Activated naive CD4-positive, alpha-beta T cell treated with anti-CD3 and anti-CD28 coated beads, Interleukin-2, amount 10 ng/mL, durations not matched to agents 7 days and 5 days (primary cell): ENCODE data around the gene PDE6D.

Experiments
- CTCF ChIA-PET: fragments of 350-600 bp; sonication (Branson Sonifier 250); formaldehyde crosslinking; loops from one replicate; lab custom pipeline; 2021; ENCODE audit warnings: antibody characterized with exemption; lab: Charles Lee
- DNase-seq: peaks from one replicate; pipeline ENCODE4 v3.0.0-alpha.2; 2020
- H3K27ac Mint-ChIP-seq: one replicate; pipeline ENCODE4 v1.8.0; 2021; ENCODE audit warnings: mild to moderate bottlenecking, moderate library complexity, mixed read lengths
- H3K27me3 Mint-ChIP-seq: one replicate; pipeline ENCODE4 v1.8.0; 2021; ENCODE audit warnings: mild to moderate bottlenecking, mixed read lengths
- H3K36me3 Mint-ChIP-seq: one replicate; pipeline ENCODE4 v1.8.0; 2021; ENCODE audit warnings: mixed read lengths
- H3K4me1 Mint-ChIP-seq: one replicate; pipeline ENCODE4 v1.8.0; 2021; ENCODE audit warnings: mixed read lengths
- H3K4me3 Mint-ChIP-seq: one replicate; pipeline ENCODE4 v1.8.0; 2021; ENCODE audit warnings: mild to moderate bottlenecking, moderate library complexity, mixed read lengths
- H3K9me3 Mint-ChIP-seq: one replicate; pipeline ENCODE4 v1.8.0; 2021; ENCODE audit warnings: mixed read lengths

The PDE6D gene

DNA sequence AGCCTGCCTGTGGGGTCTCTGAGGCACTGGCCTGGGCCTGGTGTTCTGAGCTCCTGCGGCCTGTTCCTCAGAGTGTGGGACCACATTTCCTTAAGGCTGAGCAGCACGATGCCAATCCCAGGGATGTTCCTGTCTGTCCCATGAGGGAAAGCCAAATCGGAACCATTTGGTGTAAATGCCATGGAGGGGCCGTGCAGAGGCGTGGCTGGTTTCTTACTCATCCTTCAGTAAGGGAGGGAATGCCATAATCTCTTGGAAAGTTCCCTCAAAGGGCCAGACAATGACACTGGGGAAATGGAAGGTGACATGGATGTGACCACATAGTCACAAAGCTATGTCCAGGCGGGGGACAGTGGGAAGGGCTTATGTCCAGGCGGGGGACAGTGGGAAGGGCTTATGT lies 87.1 kb downstream of the PDE6D start:
- Mint-ChIP-seq H3K4me3 (no peak overlapping the region), H3K36me3 (no peaks in the 10 kb centered on the region), H3K27ac (no peak overlapping the region), H3K27me3 (peaks cover 52% of the 10 kb centered on the region), H3K4me1 (no peaks in the 10 kb centered on the region), H3K9me3 (no peaks in the 10 kb centered on the region)
- CTCF ChIA-PET = interaction anchor here (1.2 to 3.6 kb wide), 3 partner anchors 12 to 22 kb away, joined by 7 to 14 read pairs (median 8); no protein-coding TSS in a partner anchor
- no peak for DNase-seq

DNA sequence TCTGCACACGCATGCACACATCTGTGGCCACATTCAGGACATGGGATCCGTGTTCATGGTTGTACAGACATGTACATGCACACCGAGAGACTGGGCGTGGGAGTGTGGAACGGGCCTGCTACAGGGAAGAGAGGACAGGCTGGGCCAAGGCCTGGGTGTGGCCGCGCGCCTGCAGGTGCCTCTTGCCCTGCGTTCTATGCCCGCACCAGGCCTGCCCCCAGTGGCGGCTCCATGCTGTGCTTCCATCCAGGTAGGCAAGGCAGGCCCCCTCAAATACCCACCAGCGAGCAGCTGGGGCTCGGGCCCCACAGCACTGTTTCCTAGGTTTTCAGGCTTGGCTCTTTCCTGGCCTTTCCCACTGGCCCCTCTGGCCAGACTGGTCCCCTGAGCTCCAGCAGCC lies 88.2 kb downstream of the PDE6D start:
- CTCF ChIA-PET = interaction anchor here (1.0 to 3.6 kb wide), 3 partner anchors 15 to 91 kb away, joined by 4 to 14 read pairs (median 8); no protein-coding TSS in a partner anchor
- H3K9me3 Mint-ChIP-seq = no peaks in the 10 kb centered on the region
- peaks cover 52% of the 10 kb centered on the region for H3K27me3 Mint-ChIP-seq
- no peaks in the 10 kb centered on the region for H3K36me3 Mint-ChIP-seq
- no peak overlapping the region for H3K4me3 Mint-ChIP-seq
- peaks cover under 1% of the 10 kb centered on the region for H3K4me1 Mint-ChIP-seq
- DNase-seq = no peak
- no peak overlapping the region for H3K27ac Mint-ChIP-seq

DNA sequence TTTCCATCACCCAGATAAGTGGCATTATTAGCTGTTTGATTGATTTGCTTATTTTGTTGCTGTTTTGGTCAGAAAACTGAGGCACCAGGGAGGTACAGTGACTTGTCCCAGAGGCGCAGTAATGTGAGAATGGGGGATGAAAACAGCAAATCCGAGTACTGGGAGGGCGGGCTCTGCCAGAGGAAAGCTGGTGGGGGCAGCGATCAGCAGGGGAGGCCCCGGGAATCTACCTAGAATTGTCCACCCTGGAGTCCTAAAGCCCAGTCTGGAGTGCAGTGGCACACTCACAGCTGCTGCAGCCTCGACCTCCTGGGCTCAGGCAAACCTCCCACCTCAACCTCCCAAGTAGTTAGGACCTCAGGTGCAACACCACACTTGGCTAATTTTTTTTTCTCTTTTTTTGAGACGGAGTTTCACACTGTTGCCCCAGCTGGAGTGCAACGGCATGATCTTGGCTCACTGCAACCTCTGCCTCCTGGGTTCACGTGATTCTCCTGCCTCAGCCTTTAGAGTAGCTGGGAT lies 89.8 kb downstream of the PDE6D start:
- Mint-ChIP-seq H3K27ac (no peak overlapping the region), H3K27me3 (peaks cover 43% of the 10 kb centered on the region), H3K4me3 (no peak overlapping the region), H3K9me3 (no peaks in the 10 kb centered on the region), H3K36me3 (no peaks in the 10 kb centered on the region), H3K4me1 (peaks cover 5% of the 10 kb centered on the region)
- CTCF ChIA-PET = interaction anchor here (0.6 to 21.6 kb wide), 5 partner anchors 9 to 67 kb away, joined by 3 to 473 read pairs (median 4); no protein-coding TSS in a partner anchor
- DNase-seq = no peak

DNA sequence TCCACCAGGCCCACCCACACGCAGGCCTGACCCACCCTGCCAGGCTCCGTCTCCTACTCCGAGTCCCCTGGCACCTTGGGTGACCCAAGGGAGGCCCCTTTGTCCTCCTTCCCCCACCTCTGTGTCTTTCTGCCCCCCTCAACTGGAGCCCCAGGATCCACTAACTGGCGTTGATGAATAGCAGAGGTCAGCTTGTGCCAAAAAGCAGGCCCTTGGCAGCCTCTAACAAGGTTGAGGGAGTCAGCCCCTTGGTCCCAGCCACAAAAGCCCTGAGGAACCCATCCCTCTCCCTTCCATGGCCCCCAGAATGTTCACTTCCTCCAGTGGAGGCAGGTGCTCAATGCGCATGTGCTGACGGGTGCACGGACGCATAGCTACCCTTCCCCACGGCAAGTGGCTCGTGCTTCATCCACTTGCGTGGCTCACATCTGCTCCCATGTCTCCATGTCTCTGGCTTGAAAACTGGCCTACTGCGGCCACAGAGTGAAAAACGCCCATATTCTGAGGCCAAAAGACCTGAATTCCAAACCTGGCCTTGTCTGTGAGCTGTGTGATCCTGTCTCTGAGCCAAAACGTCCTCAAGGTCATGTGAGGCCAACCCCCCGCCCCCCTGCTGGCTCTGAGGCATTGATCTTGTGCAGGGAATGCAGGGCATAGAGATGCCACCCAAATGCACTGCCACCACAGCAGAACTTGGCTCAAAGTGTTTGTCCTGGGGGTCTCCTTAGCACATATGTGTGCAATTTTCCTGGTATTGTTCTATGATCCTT lies 91.8 kb downstream of the PDE6D start:
- no peak overlapping the region for H3K4me3 Mint-ChIP-seq

GRCh38 chr2:231688719-231689118 lies 92.4 kb downstream of the PDE6D start:
- H3K27ac Mint-ChIP-seq = no peak overlapping the region
- H3K4me3 Mint-ChIP-seq = no peak overlapping the region
- H3K9me3 Mint-ChIP-seq = no peaks in the 10 kb centered on the region
- H3K36me3 Mint-ChIP-seq = no peaks in the 10 kb centered on the region
- peaks cover 49% of the 10 kb centered on the region for H3K27me3 Mint-ChIP-seq
- DNase-seq = no peak
- peaks cover 5% of the 10 kb centered on the region for H3K4me1 Mint-ChIP-seq
- CTCF ChIA-PET = interaction anchor here (3.0 to 21.6 kb wide), 3 partner anchors 8 to 27 kb away, joined by 11 to 473 read pairs (median 14); no protein-coding TSS in a partner anchor

More for the DNA sequence above, 91.8 kb downstream of the PDE6D start:
- H3K4me1 Mint-ChIP-seq = peaks cover 5% of the 10 kb centered on the region
- no peak overlapping the region for H3K27ac Mint-ChIP-seq
- H3K27me3 Mint-ChIP-seq = peaks cover 48% of the 10 kb centered on the region
- no peak for DNase-seq
- H3K36me3 Mint-ChIP-seq = no peaks in the 10 kb centered on the region
- CTCF ChIA-PET = interaction anchor here (1.2 to 21.6 kb wide), 4 partner anchors 8 to 26 kb away, joined by 4 to 473 read pairs (median 12); no protein-coding TSS in a partner anchor
- no peaks in the 10 kb centered on the region for H3K9me3 Mint-ChIP-seq

GRCh38 chr2:231687961-231688360 lies 93.1 kb downstream of the PDE6D start:
- no peak for DNase-seq
- CTCF ChIA-PET = interaction anchor here (0.6 to 21.6 kb wide), 5 partner anchors 9 to 89 kb away, joined by 3 to 473 read pairs (median 4); partner anchors contain the start of gene PTMA
- H3K4me3 Mint-ChIP-seq = no peak overlapping the region
- H3K9me3 Mint-ChIP-seq = no peaks in the 10 kb centered on the region
- H3K4me1 Mint-ChIP-seq = peaks cover 5% of the 10 kb centered on the region
- no peaks in the 10 kb centered on the region for H3K36me3 Mint-ChIP-seq
- peaks cover 52% of the 10 kb centered on the region for H3K27me3 Mint-ChIP-seq
- H3K27ac Mint-ChIP-seq = no peak overlapping the region

- no peaks in the 10 kb centered on the region for H3K9me3 Mint-ChIP-seq
- H3K4me3 Mint-ChIP-seq = no peak overlapping the region
- DNase-seq = peak; percentile 74
- H3K27ac Mint-ChIP-seq = no peak overlapping the region
- peaks cover 58% of the 10 kb centered on the region for H3K27me3 Mint-ChIP-seq
- no peaks in the 10 kb centered on the region for H3K36me3 Mint-ChIP-seq
- peaks cover 7% of the 10 kb centered on the region for H3K4me1 Mint-ChIP-seq
- CTCF ChIA-PET = interaction anchor here (0.5 to 21.6 kb wide), 9 partner anchors 10 to 1297 kb away, joined by 3 to 473 read pairs (median 4); partner anchors contain the start of gene PTMA
Observed at GRCh38 chr2:231687133-231687852, 93.8 kb downstream of the PDE6D start.

GRCh38 chr2:231686192-231687100 lies 94.6 kb downstream of the PDE6D start:
- Mint-ChIP-seq H3K4me3 (no peak overlapping the region), H3K27ac (peak overlapping the region; percentile 1), H3K27me3 (peaks cover 60% of the 10 kb centered on the region), H3K4me1 (peaks cover 11% of the 10 kb centered on the region), H3K9me3 (no peaks in the 10 kb centered on the region), H3K36me3 (no peaks in the 10 kb centered on the region)
- no peak for DNase-seq
- CTCF ChIA-PET = interaction anchor here (0.5 to 21.6 kb wide), 8 partner anchors 10 to 1297 kb away, joined by 3 to 473 read pairs (median 4); partner anchors contain the start of gene PTMA

DNA sequence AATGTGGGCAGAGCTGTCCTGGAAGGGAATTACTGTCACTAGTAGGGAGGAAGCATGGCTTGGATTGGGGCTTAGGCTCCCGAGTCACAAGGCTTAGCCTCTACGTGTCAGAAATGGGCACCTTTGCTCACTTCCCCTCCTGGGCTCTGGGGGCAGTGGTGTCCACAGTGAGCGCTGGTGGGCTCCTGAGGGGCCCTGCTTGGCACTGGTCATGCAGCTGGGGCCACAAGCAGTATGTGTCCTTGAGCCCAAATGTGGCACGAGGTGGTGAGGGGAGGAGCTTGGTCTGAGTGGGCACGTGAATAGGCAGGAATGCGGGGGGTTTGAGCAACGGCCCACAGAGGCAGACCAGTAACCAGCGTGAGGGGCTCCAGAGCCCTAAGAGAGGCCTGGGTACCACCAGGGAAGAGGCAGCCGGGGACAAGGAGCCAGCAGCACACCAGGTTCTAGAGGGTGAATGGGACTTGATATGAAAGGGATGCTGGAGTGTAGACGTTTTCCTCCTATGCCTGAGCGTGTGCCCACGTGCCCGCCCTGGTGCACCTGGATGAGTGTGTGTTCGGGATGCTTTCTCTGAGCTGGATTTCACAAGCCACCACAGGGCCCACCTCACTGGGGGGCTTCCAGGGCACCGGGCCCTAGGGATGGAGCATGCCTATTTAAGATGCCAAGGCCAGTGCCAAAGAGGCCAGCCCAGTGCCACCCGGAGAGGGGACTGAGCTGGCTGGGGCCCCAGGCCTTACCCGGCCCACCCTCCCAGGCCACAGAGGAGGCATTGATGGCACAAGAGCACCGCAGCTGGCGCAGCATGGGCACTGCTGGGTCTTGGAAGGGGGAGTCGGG lies 95.5 kb downstream of the PDE6D start:
- Mint-ChIP-seq H3K27me3 (peaks cover 57% of the 10 kb centered on the region), H3K9me3 (no peaks in the 10 kb centered on the region), H3K27ac (no peak overlapping the region), H3K4me3 (no peak overlapping the region), H3K4me1 (peaks cover 12% of the 10 kb centered on the region), H3K36me3 (no peaks in the 10 kb centered on the region)
- CTCF ChIA-PET = interaction anchor here (0.6 to 21.6 kb wide), 5 partner anchors 9 to 692 kb away, joined by 3 to 473 read pairs (median 4); no protein-coding TSS in a partner anchor
- no peak for DNase-seq

DNA sequence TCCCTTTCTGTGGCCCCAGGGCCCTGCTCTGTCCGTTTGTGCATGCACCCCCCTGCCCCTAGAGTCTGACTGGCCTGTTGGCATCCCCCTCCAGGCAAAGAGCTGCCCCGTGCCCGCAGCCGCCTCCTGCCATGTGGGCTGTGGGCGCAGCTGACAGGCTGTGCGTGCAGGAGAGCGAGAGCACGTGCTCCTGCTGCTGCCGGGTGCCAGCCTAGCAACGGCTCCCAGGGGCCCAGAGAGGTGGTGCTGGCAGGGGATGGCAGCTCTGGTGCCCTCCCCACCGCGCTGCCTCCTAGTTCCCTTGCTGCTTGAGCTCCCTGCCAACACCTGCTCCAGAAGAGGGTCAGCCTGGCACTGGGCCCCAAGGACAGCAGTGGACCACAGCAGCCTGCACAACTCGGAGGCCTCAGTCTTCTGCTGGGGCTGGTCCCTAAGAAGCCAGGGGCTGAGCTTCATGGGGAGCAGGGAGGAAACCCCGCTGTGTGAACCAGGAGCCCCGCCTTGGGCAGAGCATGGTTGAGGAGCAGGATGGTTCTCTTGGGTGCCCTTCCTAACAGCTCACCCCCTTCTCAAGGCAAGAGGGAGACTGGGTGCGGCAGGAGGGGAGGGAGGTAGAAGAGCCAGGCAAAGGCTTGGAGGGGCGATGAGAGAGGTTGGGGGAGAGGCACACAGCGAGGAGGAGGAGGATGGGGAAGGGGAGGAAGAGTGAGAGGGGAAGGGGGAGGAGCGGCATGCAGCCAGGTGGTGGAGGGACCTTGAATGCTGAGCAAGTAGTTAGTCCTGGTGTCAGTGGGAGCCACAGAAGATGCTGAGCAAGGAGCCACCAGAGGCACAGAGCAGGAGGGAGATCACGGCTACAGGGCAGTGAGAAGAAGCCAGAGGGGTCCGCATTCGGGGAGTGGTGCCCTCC lies 96.5 kb downstream of the PDE6D start:
- CTCF ChIA-PET = interaction anchor here (0.6 to 21.6 kb wide), 6 partner anchors 8 to 150 kb away, joined by 3 to 473 read pairs (median 4); no protein-coding TSS in a partner anchor
- Mint-ChIP-seq H3K9me3 (no peaks in the 10 kb centered on the region), H3K4me1 (peaks cover 16% of the 10 kb centered on the region), H3K4me3 (no peak overlapping the region), H3K36me3 (no peaks in the 10 kb centered on the region), H3K27ac (no peak overlapping the region), H3K27me3 (peaks cover 60% of the 10 kb centered on the region)
- no peak for DNase-seq

DNA sequence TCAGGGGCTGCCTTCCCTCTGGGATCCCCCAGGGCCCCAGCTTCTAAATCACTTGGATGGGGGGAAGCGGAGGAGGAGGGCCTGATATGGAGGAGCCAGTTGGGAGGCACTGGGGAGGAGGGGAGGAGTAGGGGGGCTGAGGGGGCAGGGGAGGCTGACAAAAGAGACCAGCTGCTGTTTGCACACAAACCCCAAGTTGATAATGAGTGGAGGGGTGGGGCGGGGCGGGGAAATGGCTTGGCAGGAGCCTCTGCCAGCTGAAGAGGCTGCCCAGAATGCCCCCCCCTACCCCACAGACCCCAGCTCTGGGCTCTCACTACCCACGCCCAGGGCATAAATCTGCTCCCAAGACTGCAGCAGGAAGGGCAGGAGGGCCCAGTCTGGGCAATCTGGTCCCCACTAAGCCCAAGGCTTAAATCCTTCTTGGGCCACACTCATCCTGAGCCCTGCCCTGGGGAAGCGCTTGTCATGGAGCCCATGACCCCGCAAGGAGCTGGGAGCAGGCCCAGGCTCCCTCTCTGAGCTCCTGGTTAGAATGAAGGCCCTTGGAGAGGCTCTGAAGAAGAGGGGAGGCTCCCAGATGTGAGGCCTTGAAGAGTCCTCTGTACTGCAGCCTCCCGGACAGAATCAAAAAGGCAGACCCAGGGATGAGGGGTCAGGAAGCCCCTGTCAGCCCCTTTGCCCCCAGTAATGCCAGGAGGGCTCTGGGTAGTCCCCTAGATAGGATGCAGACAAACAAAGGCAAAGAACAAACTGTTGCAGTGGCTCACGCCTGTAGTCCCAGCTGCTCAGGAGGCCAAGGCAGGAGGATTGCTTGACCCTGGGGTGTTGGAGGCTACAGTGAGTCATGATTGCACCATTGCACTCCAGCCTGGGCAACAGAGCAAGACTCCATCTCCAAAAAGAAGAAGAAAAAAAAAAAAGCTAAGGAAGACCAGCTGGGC lies 97.5 kb downstream of the PDE6D start:
- H3K27ac Mint-ChIP-seq = no peak overlapping the region
- peaks cover 19% of the 10 kb centered on the region for H3K4me1 Mint-ChIP-seq
- peaks cover 61% of the 10 kb centered on the region for H3K27me3 Mint-ChIP-seq
- H3K9me3 Mint-ChIP-seq = no peaks in the 10 kb centered on the region
- CTCF ChIA-PET = interaction anchor here (0.6 to 21.6 kb wide), 5 partner anchors 7 to 149 kb away, joined by 3 to 473 read pairs (median 4); no protein-coding TSS in a partner anchor
- no peaks in the 10 kb centered on the region for H3K36me3 Mint-ChIP-seq
- H3K4me3 Mint-ChIP-seq = no peak overlapping the region
- no peak for DNase-seq
